ENCODE measurements around the gene AJAP1.
"Not testable (repeated sequence)": the region's sequence is repeated elsewhere in the genome, so short reads cannot be mapped to it uniquely, and the experiment has no call there.

DNA sequence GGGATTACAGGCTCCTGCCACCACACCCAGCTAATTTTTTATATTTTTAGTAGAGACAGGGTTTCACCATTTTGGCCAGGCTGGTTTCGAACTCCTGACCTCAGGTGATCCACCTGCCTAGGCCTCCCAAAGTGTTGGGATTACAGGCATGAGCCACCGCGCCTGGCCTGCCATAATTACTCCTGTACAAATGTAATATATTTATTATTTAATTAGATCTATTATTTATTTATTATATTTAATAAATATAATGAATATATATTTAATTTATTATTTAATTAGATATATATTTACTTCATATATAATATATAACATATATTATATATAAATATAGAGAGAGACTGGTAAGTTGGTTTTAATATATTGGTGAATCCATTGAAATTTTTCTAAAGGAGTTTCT is 35.6 kb upstream of the AJAP1 start:
- TF ChIP-seq, protein P1, sequence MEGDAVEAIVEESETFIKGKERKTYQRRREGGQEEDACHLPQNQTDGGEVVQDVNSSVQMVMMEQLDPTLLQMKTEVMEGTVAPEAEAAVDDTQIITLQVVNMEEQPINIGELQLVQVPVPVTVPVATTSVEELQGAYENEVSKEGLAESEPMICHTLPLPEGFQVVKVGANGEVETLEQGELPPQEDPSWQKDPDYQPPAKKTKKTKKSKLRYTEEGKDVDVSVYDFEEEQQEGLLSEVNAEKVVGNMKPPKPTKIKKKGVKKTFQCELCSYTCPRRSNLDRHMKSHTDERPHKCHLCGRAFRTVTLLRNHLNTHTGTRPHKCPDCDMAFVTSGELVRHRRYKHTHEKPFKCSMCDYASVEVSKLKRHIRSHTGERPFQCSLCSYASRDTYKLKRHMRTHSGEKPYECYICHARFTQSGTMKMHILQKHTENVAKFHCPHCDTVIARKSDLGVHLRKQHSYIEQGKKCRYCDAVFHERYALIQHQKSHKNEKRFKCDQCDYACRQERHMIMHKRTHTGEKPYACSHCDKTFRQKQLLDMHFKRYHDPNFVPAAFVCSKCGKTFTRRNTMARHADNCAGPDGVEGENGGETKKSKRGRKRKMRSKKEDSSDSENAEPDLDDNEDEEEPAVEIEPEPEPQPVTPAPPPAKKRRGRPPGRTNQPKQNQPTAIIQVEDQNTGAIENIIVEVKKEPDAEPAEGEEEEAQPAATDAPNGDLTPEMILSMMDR (conservative IDR thresholded peaks at IDR 0.05): not testable (repeated sequence)
- not testable (repeated sequence) for TF ChIP-seq ZFX (IDR thresholded peaks at IDR 0.05)
